MCF 10A (cell line): ENCODE measurements around the gene EPN2. TPM values are rescaled to one million over a fixed set of nuclear protein-coding genes. Genes with fewer than 3 reads are reported as not detected.

Experiments
- BruUV-seq: library from RNA; stranded (reverse); fragments of 400-500 nt; replicated peaks from 2 replicates; lab custom pipeline; 2021; lab: Mats Ljungman, UMichigan
- CTCF ChIA-PET: fragments of 300-600 bp; sonication (Branson Sonifier 250); formaldehyde crosslinking; extraction: SDS; loops from one replicate; lab custom pipeline; 2021; ENCODE audit warnings: antibody characterized with exemption, inconsistent platforms; lab: Yijun Ruan, JAX
- POLR2A ChIA-PET: fragments of 300-600, 350-650 bp; sonication (Branson Sonifier 250); formaldehyde crosslinking; extraction: SDS; loops from one replicate; lab custom pipeline; 2020; ENCODE audit warnings: antibody characterized with exemption, inconsistent platforms; lab: Yijun Ruan, JAX
- DNase-seq: peaks from one replicate; pipeline ENCODE4 v3.0.0-alpha.2; 2018; ENCODE audit not compliant: unreplicated experiment
- H3K27ac Mint-ChIP-seq: one replicate; pipeline ENCODE4 v1.8.0; 2022; ENCODE audit warnings: mild to moderate bottlenecking, low read depth, mixed read lengths; ENCODE audit not compliant: unreplicated experiment
- H3K27me3 Mint-ChIP-seq: one replicate; pipeline ENCODE4 v1.8.0; 2022; ENCODE audit warnings: mixed read lengths; ENCODE audit not compliant: insufficient read depth, unreplicated experiment
- H3K36me3 Mint-ChIP-seq: one replicate; pipeline ENCODE4 v1.8.0; 2022; ENCODE audit warnings: mild to moderate bottlenecking, moderate library complexity, mixed read lengths; ENCODE audit not compliant: insufficient read depth, unreplicated experiment
- H3K4me1 Mint-ChIP-seq: one replicate; pipeline ENCODE4 v1.8.0; 2022; ENCODE audit warnings: mixed read lengths; ENCODE audit not compliant: insufficient read depth, unreplicated experiment
- H3K4me3 Mint-ChIP-seq: one replicate; pipeline ENCODE4 v1.8.0; 2022; ENCODE audit warnings: mild to moderate bottlenecking, moderate library complexity, mixed read lengths; ENCODE audit not compliant: unreplicated experiment
- H3K9me3 Mint-ChIP-seq: one replicate; pipeline ENCODE4 v1.8.0; 2022; ENCODE audit warnings: mixed read lengths; ENCODE audit not compliant: unreplicated experiment
- CTCF ChIP-seq: fragments of 200-600 bp; IDR thresholded peaks from one replicate; pipeline ENCODE4 v1.8.0; 2022; ENCODE audit warnings: antibody characterized with exemption, mild to moderate bottlenecking; ENCODE audit not compliant: unreplicated experiment
- intact Hi-C: fragments of 100-400 bp; cut with micrococcal nuclease; formaldehyde crosslinking; loops from 2 replicates; pipeline ENCODE4 v1.14.1; 2022
- total RNA-seq: library from RNA; stranded (reverse); gene quantifications from 2 replicates; pipeline ENCODE4 v1.2.3, GENCODE V29; 2022

The EPN2 gene
- total RNA-seq, 1 experiment from 2014 or later: 35.1 TPM

GRCh38 chr17:19333132-19333440 is 95.9 kb downstream of the EPN2 start:
- CTCF ChIA-PET: interaction anchor here (0.6 to 1.4 kb wide), 3 partner anchors 8 to 76 kb away, joined by 3 read pairs; no protein-coding TSS in a partner anchor

GRCh38 chr17:19333736-19334290 is 96.6 kb downstream of the EPN2 start:
- intact Hi-C loops: no loop called here
- no TSS peak for BruUV-seq
- ChIA-PET POLR2A (interaction anchor here (0.5 to 0.6 kb wide), 2 partner anchors 39 to 94 kb away, joined by 3 read pairs; no protein-coding TSS in a partner anchor), CTCF (no interaction called here)
- H3K4me1 Mint-ChIP-seq: peaks cover 6% of the 10 kb centered on the region
- H3K4me3 Mint-ChIP-seq: no peak overlapping the region
- DNase-seq: no peak
- peaks cover 6% of the 10 kb centered on the region for H3K36me3 Mint-ChIP-seq
- H3K9me3 Mint-ChIP-seq: no peaks in the 10 kb centered on the region
- TF ChIP-seq CTCF: no peak
- H3K27me3 Mint-ChIP-seq: no peaks in the 10 kb centered on the region
- H3K27ac Mint-ChIP-seq: no peak overlapping the region

More at GRCh38 chr17:19333132-19333440, 95.9 kb downstream of the EPN2 start:
- TF ChIP-seq CTCF: no peak
- H3K27me3 Mint-ChIP-seq: no peaks in the 10 kb centered on the region
- DNase-seq: no peak
- H3K27ac Mint-ChIP-seq: peak overlapping the region; percentile 32
- H3K4me1 Mint-ChIP-seq: peaks cover 8% of the 10 kb centered on the region
- H3K9me3 Mint-ChIP-seq: no peaks in the 10 kb centered on the region
- POLR2A ChIA-PET: no interaction called here
- no TSS peak for BruUV-seq
- intact Hi-C loops: no loop called here
- no peak overlapping the region for H3K4me3 Mint-ChIP-seq
- peaks cover 6% of the 10 kb centered on the region for H3K36me3 Mint-ChIP-seq

GRCh38 chr17:19334331-19334730 is 97.2 kb downstream of the EPN2 start:
- TF ChIP-seq CTCF: no peak
- H3K9me3 Mint-ChIP-seq: no peaks in the 10 kb centered on the region
- H3K27ac Mint-ChIP-seq: no peak overlapping the region
- no TSS peak for BruUV-seq
- H3K4me1 Mint-ChIP-seq: peaks cover 6% of the 10 kb centered on the region
- no peak overlapping the region for H3K4me3 Mint-ChIP-seq
- CTCF ChIA-PET: no interaction called here
- H3K36me3 Mint-ChIP-seq: peaks cover 6% of the 10 kb centered on the region
- no peaks in the 10 kb centered on the region for H3K27me3 Mint-ChIP-seq
- intact Hi-C loops: no loop called here
- POLR2A ChIA-PET: interaction anchor here (0.6 to 0.7 kb wide), 2 partner anchors 25 to 38 kb away, joined by 3 read pairs; no protein-coding TSS in a partner anchor
- no peak for DNase-seq

GRCh38 chr17:19335951-19336631 is 98.9 kb downstream of the EPN2 start:
- H3K4me3 Mint-ChIP-seq: no peak overlapping the region
- H3K27ac Mint-ChIP-seq: no peak overlapping the region
- no peak for DNase-seq
- TF ChIP-seq CTCF: no peak
- peaks cover 7% of the 10 kb centered on the region for H3K4me1 Mint-ChIP-seq
- H3K9me3 Mint-ChIP-seq: no peaks in the 10 kb centered on the region
- intact Hi-C loops: no loop called here
- ChIA-PET CTCF (no interaction called here), POLR2A (no interaction called here)
- no TSS peak for BruUV-seq
- H3K36me3 Mint-ChIP-seq: peaks cover 6% of the 10 kb centered on the region
- no peaks in the 10 kb centered on the region for H3K27me3 Mint-ChIP-seq
